ENCODE results near the gene PHLDA1. TPM values are rescaled to one million over a fixed set of nuclear protein-coding genes. Genes with fewer than 3 reads are reported as not detected.

The PHLDA1 gene
- total and polyA plus RNA-seq, 2 of the 13 experiments (the other 11 are each of a cell fraction or from before 2014, with no cell fraction given), result 33.8 to 41.0 TPM

- no peak overlapping the region for H3K4me2 ChIP-seq (ENCODE audit: low read depth, low read length)
- H3K9ac ChIP-seq (ENCODE audit: insufficient read depth, low read depth, low read length), result no peak overlapping the region
- in situ Hi-C loops (cut with HindIII; ENCODE audit: extremely low pct_ligation_motif_present, low pct_unique_long_range_greater_than_20kb), result no loop called here
- no peak overlapping the region for H3K27ac ChIP-seq (ENCODE audit: extremely low read length, insufficient read depth, low read length)
- no peaks in the 10 kb centered on the region for H3K9me3 ChIP-seq (ENCODE audit: low read length)
- POLR2A ChIA-PET, result interaction anchor here (1.4 to 1.5 kb wide), 2 partner anchors 11 to 12 kb away, joined by 4 read pairs; partner anchors contain the start of gene PHLDA1
- H2AFZ ChIP-seq (ENCODE audit: low read length), result no peak overlapping the region
- no peaks in the 10 kb centered on the region for H3K27me3 ChIP-seq (ENCODE audit: control insufficient read depth in 1 of 2, insufficient read depth in 2 of 2, low read length in 2 of 2)
- no peaks in the 10 kb centered on the region for H3K79me2 ChIP-seq (ENCODE audit: insufficient read depth, low read length)
- no peak for ATAC-seq
- 97% methylated on average over 4 of the region's 4 CpGs for WGBS (ENCODE audit: low lambda C conversion rate)
- H3K4me3 ChIP-seq (replicated peaks in 1 of 3; ENCODE audit: insufficient read depth in 1 of 3, low read depth in 2 of 3, low read length in 3 of 3), result no peak overlapping the region
- no peak for FAIRE-seq
- H4K20me1 ChIP-seq (ENCODE audit: insufficient read depth, low read length), result no peaks in the 10 kb centered on the region
- intact Hi-C loops (cut with micrococcal nuclease; ENCODE audit: unreplicated experiment), result no loop called here
- H3K4me1 ChIP-seq (ENCODE audit: insufficient read depth, low read length), result peaks cover 30% of the 10 kb centered on the region
- CTCF ChIA-PET (ENCODE audit: low intra/inter-chr PET ratio, low total read pairs), result no interaction called here
- DNase-seq (ENCODE audit: low spot score), result no peak
- BruUV-seq (replicated peaks), result no TSS peak
- H3K36me3 ChIP-seq (replicated peaks in 1 of 2; ENCODE audit: control insufficient read depth in 1 of 2, insufficient read depth in 2 of 2, low read length in 2 of 2), result no peaks in the 10 kb centered on the region; a peak in 1 of 5 replicates
- TF ChIP-seq HIC2 (CRISPR knock-in tag; IDR thresholded peaks at IDR 0.05; ENCODE audit: low read depth), result no peak
- TF ChIP-seq ZFP82 (CRISPR knock-in tag; IDR thresholded peaks at IDR 0.05; ENCODE audit: borderline replicate concordance), result no peak
- no peak for TF ChIP-seq ZNF709 (CRISPR knock-in tag; IDR thresholded peaks at IDR 0.05)
- no peak for TF ChIP-seq CENPX (CRISPR knock-in tag; IDR thresholded peaks at IDR 0.05)
- no peak for TF ChIP-seq ZNF12 (CRISPR knock-in tag; IDR thresholded peaks at IDR 0.05)
- no peak for TF ChIP-seq ZFP1 (CRISPR knock-in tag; IDR thresholded peaks at IDR 0.05)
- TF ChIP-seq BATF2 (CRISPR knock-in tag; IDR thresholded peaks at IDR 0.05), result no peak
- no peak for TF ChIP-seq ZC3H13 (CRISPR knock-in tag; IDR thresholded peaks at IDR 0.05)
- no peak for TF ChIP-seq FOSL1 (CRISPR knock-in tag; IDR thresholded peaks at IDR 0.05; ENCODE audit: borderline replicate concordance)
- TF ChIP-seq NCOA5 (CRISPR knock-in tag; IDR thresholded peaks at IDR 0.05), result no peak
- TF ChIP-seq ZHX2 (IDR thresholded peaks at IDR 0.05; ENCODE audit: low read depth), result no peak
- no peak for TF ChIP-seq ZHX2 (CRISPR knock-in tag; IDR thresholded peaks at IDR 0.05; ENCODE audit: borderline replicate concordance)
- TF ChIP-seq ZNF607 (CRISPR knock-in tag; IDR thresholded peaks at IDR 0.05; ENCODE audit: borderline replicate concordance), result no peak
- TF ChIP-seq GTF2F1 (IDR thresholded peaks at IDR 0.05; ENCODE audit: low read length), result no peak
Observed at GRCh38 chr12:76043377-76043776, 11.8 kb upstream of the PHLDA1 start.
